Transverse colon (tissue), 4 donors: ENCODE results near the gene NCK2. TPM values are rescaled to one million over a fixed set of nuclear protein-coding genes. Genes with fewer than 3 reads are reported as not detected.

Experiments used
- DNase-seq: peaks from one replicate; pipeline ENCODE4 v3.0.0-alpha.2; 2019
- H3K27ac ChIP-seq, 4 donors: fragments of 200-600 bp; sonication (generic); 2 replicates each; pipeline ENCODE4 v1.5.1; 2016 to 2018; ENCODE audit warnings: inconsistent platforms in 4 of 4
- H3K27me3 ChIP-seq: fragments of 200-600 bp; sonication (generic); 2 replicates; pipeline ENCODE4 v1.5.1; 2017; ENCODE audit warnings: inconsistent platforms
- H3K36me3 ChIP-seq, 4 donors: fragments of 200-600 bp; sonication (generic); 2 replicates each; pipeline ENCODE4 v1.5.1; 2017 to 2019; ENCODE audit warnings: inconsistent platforms in 4 of 4
- H3K4me1 ChIP-seq, 4 donors: fragments of 200-600 bp; sonication (generic); 2 replicates each; pipeline ENCODE4 v1.5.1; 2017 to 2020; ENCODE audit warnings: inconsistent platforms in 4 of 4
- H3K4me3 ChIP-seq, 4 donors: fragments of 200-600 bp; sonication (generic); 1 replicate in 1 of 4; 2 replicates in 3 of 4; pipeline versions ENCODE4 v1.5.1 to v1.6.1; 2017 to 2019; ENCODE audit warnings: inconsistent platforms in 4 of 4
- H3K9me3 ChIP-seq, 2 donors: fragments of 200-600 bp; sonication (generic); 2 replicates each; pipeline ENCODE4 v1.5.1; 2017 to 2019; ENCODE audit warnings: inconsistent platforms in 2 of 2
- EP300 ChIP-seq: sonication (generic); formaldehyde crosslinking; IDR thresholded peaks from one replicate; pipeline ENCODE4 v1.6.1; 2017; ENCODE audit warnings: antibody characterized with exemption, low read depth
- POLR2A ChIP-seq: fragments of 450-650 bp; IDR thresholded peaks from one replicate; pipeline ENCODE4 v1.6.1; 2016; ENCODE audit warnings: antibody characterized with exemption, mild to moderate bottlenecking, moderate library complexity
- POLR2AphosphoS5 ChIP-seq, 3 donors: sonication (generic); formaldehyde crosslinking; IDR thresholded peaks; one replicate each; pipeline ENCODE4 v1.6.1; 2016; ENCODE audit warnings: antibody characterized with exemption in 3 of 3
- WGBS, 2 donors: methylation state at CpG; one replicate each; pipeline ENCODE4 v1.1.5; 2018; ENCODE audit warnings: low coverage in 1 of 2; 5-methylcytosine and 5-hydroxymethylcytosine counted together
- in situ Hi-C, 4 donors: fragments of 200-750 bp; cut with MboI; loops; one replicate each; pipeline versions ENCODE4 v1.15.0 to v1.15.1; 2017; ENCODE audit warnings: low sequenced_read_pairs in 3 of 4, low pct_ligation_motif_present in 1 of 4, low pct_unique_long_range_greater_than_20kb in 1 of 4
- intact Hi-C: fragments of 100-400 bp; cut with DNase I; formaldehyde crosslinking; loops from one replicate; pipeline ENCODE4 v1.15.1; 2023; ENCODE audit warnings: low total_unique reads
- total RNA-seq, 4 donors: library from RNA; depleted of rRNA; stranded (reverse); fragments of >200 nt; gene quantifications; one replicate each; pipeline ENCODE4 v1.1.0, GENCODE V29; 2016
- TF ChIP-seq, protein P1 (sequence below), 5 experiments: fragments of 200-600 bp in 3 of 5; fragments of 450-650 bp in 2 of 5; sonication (generic) in 3 of 5; IDR thresholded peaks; 1 replicate in 2 of 5; 2 replicates in 3 of 5; pipeline ENCODE4 v1.5.1; 2016 to 2017; ENCODE audit warnings: antibody characterized with exemption in 5 of 5, inconsistent platforms in 3 of 5, mild to moderate bottlenecking in 2 of 5, moderate library complexity in 1 of 5

NCK2 gene
- total RNA-seq, 4 donors from 2014 or later = 42.2 to 74.1 (median 59.9) TPM

DNA sequence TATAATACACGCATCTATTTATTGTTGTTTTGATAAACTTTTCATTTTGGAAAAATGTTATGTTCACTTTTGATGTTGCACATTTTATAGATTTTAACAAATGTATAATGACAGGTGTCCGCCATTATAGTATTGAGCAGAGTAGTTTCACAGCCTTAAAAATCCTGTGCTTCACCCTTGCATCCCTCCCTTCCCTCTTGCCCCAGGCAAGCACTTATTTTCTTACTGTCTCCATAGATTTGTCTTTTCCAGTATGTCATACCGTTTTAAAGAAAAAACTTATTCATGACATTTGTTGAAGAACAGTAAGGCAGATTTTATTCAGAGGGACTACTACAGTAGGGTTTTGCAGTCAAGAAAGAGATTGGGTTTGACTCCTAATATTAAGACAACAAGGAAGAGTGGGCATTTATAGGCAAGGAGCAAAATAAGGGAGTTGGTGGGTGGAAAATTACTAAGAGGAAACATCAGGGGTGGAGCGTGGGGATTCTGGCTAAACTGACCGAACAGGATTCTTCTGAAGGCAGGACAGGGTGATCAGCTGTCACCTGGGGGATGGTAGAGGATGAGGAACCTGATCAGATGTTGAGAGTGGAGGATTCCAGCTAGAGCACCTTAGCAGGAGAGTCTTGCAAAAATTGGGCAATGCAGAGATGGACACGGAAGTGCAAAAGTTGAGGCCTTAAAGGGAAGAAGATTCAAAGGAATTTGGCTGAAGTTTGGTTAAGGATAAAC is 108.8 kb downstream of the NCK2 start:
- no peaks in the 10 kb centered on the region for H3K9me3 ChIP-seq
- no peaks in the 10 kb centered on the region for H3K27me3 ChIP-seq
- no peak for DNase-seq
- H3K27ac ChIP-seq = no peak overlapping the region
- H3K4me1 ChIP-seq = peaks cover 0 to 36% (median 5%) of the 10 kb centered on the region in 4 donors
- intact Hi-C loops = no loop called here
- TF ChIP-seq POLR2A = no peak
- no peak for TF ChIP-seq EP300
- TF ChIP-seq, protein P1, sequence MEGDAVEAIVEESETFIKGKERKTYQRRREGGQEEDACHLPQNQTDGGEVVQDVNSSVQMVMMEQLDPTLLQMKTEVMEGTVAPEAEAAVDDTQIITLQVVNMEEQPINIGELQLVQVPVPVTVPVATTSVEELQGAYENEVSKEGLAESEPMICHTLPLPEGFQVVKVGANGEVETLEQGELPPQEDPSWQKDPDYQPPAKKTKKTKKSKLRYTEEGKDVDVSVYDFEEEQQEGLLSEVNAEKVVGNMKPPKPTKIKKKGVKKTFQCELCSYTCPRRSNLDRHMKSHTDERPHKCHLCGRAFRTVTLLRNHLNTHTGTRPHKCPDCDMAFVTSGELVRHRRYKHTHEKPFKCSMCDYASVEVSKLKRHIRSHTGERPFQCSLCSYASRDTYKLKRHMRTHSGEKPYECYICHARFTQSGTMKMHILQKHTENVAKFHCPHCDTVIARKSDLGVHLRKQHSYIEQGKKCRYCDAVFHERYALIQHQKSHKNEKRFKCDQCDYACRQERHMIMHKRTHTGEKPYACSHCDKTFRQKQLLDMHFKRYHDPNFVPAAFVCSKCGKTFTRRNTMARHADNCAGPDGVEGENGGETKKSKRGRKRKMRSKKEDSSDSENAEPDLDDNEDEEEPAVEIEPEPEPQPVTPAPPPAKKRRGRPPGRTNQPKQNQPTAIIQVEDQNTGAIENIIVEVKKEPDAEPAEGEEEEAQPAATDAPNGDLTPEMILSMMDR (IDR thresholded peaks at IDR 0.05) = no peak
- TF ChIP-seq POLR2AphosphoS5 (IDR thresholded peaks at IDR 0.05) = no peak
- WGBS, 2 donors = 80 to 84% methylated on average over 6 of the region's 6 CpGs
- H3K4me3 ChIP-seq = no peak overlapping the region
- in situ Hi-C loops = no loop called here
- no peaks in the 10 kb centered on the region for H3K36me3 ChIP-seq

DNA sequence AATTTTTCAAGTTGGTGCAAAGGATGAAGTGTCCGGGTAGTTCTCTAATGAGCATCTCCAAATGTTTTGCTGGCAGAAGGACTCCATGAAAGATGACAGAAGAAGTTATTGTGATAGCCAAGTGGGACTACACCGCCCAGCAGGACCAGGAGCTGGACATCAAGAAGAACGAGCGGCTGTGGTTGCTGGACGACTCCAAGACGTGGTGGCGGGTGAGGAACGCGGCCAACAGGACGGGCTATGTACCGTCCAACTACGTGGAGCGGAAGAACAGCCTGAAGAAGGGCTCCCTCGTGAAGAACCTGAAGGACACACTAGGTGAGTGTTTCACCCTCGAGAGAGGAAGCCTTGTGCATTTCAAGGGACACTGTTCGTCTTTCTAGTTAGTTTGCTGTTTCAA is 110.3 kb downstream of the NCK2 start:
- intact Hi-C loops (no loop called here), in situ Hi-C loops (no loop called here)
- no peak for TF ChIP-seq POLR2A
- TF ChIP-seq POLR2AphosphoS5 (IDR thresholded peaks at IDR 0.05) = no peak
- TF ChIP-seq, protein P1 (IDR thresholded peaks at IDR 0.05) = no peak
- no peak for TF ChIP-seq EP300
- DNase-seq = no peak
- Histone ChIP-seq H3K27ac (no peak overlapping the region), H3K9me3 (no peaks in the 10 kb centered on the region), H3K4me1 (peaks cover 3 to 41% (median 8%) of the 10 kb centered on the region in 4 donors), H3K4me3 (no peak overlapping the region), H3K27me3 (no peaks in the 10 kb centered on the region), H3K36me3 (no peaks in the 10 kb centered on the region)
- WGBS, 2 donors = 85 to 96% methylated on average over 13 to 16 of the region's 16 CpGs

GRCh38 chr2:105856581-105856980 is 111.9 kb downstream of the NCK2 start:
- Histone ChIP-seq H3K4me3 (no peak overlapping the region), H3K27ac (peak overlapping the region in 1 of 4 donors; percentile 10), H3K27me3 (no peaks in the 10 kb centered on the region), H3K9me3 (no peaks in the 10 kb centered on the region), H3K36me3 (no peaks in the 10 kb centered on the region), H3K4me1 (peaks cover 3 to 41% (median 8%) of the 10 kb centered on the region in 4 donors)
- TF ChIP-seq POLR2A (no peak), EP300 (no peak), POLR2AphosphoS5 (IDR thresholded peaks at IDR 0.05) (no peak)
- TF ChIP-seq, protein P1 (IDR thresholded peaks at IDR 0.05) = no peak
- intact Hi-C loops (no loop called here), in situ Hi-C loops (no loop called here)
- 72 to 85% methylated on average over 3 of the region's 3 CpGs for WGBS, 2 donors
- no peak for DNase-seq

DNA sequence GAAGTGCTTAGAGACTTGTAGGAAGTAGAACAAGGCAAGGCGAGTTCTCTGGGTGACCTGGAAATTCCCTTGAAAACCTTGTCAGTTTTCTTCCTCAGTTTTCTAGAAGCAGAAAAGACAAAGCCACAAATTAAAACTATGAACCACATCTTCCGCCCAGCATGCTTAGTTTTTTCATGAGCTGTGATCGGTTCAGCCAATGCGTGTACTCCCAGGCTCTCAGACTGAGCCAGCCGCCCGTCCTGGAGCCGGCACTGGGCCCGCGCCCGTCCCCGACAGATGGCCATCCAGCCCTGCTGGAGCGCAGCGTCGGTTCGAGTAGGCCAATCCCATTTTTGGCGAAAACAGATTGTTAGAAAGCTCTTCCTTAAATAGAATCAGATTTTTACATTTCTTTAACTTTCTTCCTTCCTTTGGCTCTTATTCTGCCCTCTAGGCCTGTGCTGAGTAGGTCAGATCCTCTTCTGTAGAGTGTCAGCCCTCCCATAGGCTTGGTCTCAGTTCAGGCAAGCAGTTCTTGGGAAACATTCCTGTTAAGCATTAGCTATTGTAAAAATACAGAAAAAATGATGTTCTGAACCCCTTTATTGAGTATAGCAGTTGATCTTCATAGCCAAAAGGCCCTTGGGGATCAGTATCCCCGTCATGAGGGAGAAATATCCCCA is 112.5 kb downstream of the NCK2 start:
- in situ Hi-C loops = no loop called here
- Histone ChIP-seq H3K4me3 (no peak overlapping the region), H3K27me3 (no peaks in the 10 kb centered on the region), H3K9me3 (no peaks in the 10 kb centered on the region), H3K4me1 (peaks cover 3 to 41% (median 8%) of the 10 kb centered on the region in 4 donors), H3K27ac (peak overlapping the region in 2 of 4 donors; percentile 1 to 18), H3K36me3 (no peaks in the 10 kb centered on the region)
- no peak for DNase-seq
- intact Hi-C loops = no loop called here
- TF ChIP-seq POLR2A (no peak), EP300 (no peak), POLR2AphosphoS5 (IDR thresholded peaks at IDR 0.05) (no peak)
- TF ChIP-seq, protein P1 (IDR thresholded peaks at IDR 0.05) = no peak
- 82 to 96% methylated on average over 7 to 17 of the region's 17 CpGs for WGBS, 2 donors
